Suppressor macrophage (primary cell): Measurements from ENCODE around the gene USP22.
A peak's percentile ranks its signal among the peaks of the same experiment; 100 is the strongest.

Experiments
- DNase-seq, 4 experiments: peaks; one replicate each; pipeline ENCODE4 v3.0.0-alpha.2; 2020 to 2022

The USP22 gene

GRCh38 chr17:20986767-20987510 lies 55.9 kb downstream of the USP22 start:
- no peak for DNase-seq

DNA sequence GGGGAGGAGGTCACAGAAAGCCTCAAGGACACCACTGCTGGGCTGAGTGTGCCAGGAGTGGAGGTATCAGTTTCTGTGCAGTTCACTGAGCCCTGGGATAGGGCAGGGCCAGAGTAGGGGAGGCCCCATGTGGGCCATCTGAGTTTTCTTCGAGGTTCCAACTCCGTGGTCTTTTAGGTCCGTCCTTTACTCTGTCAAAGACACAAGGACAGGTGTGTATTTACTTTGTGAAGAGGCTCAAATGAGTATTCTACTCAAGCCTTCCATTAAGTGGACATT lies 59.5 kb downstream of the USP22 start:
- no peak for DNase-seq

DNA sequence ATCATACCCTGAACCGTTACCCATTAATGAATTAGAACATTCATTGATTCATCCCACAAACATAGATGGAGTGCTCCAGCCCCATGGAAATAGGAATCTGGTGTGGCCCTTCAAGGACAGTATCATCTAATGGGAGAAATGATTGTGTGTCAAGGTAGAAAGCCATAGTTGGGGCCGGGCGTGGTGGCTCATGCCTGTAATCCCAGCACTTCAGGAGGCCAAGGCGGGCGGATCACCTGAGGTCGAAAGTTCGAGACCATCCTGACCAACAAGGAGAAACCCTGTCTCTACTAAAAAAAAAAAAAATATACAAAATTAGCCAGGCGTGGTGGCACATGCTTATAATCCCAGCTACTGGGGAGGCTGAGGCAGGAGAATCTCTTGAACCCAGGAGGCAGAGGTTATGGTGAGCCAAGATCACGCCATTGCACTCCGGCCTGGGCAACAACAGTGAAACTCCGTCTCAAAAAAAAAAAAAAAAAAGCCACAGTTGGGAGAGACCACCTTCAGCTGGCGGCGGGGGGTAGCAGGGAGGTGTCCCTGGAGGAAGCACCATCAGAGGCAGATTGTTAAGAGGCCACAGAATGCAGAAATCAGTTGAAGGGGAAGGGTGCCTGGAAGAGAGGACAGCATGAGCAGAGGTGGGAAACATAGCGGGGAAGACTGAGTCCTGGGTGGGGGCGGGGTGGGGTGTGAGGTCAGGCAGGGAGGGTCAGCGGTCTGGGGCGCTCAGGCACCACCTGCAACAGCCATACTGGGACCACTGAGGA lies 60.0 kb downstream of the USP22 start:
- no peak for DNase-seq

DNA sequence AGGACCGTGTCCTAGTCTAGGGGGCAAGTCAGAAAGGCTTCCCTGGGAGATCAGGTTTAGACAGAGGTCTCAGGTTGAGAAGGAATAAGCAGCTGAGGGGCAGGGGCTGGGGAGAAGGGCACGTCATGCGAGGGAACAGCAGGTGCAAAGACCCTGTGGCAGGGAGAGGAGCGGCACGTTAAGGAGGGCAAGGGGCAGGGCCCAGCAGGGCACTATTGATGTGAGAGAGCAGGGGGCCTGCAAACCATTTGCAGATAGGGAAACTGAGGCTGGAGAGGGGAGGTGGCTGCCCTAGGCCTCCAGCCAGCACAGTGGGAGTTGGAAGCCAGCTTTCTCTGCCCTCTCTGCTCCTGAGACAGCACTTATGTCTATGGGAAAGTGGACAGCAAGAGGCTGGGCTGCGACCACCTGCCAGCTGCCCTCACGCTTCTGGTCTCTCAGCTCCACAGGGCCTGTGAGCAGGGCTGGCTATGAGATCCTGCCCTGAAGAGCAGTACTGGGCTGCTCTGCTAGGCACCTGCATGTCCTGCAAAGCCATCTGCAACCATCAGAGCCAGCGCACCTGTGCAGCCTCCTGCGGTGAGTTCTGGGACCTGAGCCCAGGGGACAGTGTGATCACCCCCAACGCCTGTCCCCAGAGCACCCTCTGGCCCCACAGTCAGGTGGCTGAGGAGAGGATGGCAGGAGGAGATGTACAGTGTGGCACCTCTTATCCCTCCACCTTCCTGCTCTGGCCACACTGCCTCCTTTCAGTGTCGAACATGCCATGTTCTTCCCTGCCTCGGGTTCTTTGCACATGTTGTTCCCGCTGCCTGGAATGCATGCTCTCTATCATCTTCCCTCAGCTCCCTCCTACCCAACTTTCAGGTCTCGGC lies 61.5 kb downstream of the USP22 start:
- DNase-seq: no peak

DNA sequence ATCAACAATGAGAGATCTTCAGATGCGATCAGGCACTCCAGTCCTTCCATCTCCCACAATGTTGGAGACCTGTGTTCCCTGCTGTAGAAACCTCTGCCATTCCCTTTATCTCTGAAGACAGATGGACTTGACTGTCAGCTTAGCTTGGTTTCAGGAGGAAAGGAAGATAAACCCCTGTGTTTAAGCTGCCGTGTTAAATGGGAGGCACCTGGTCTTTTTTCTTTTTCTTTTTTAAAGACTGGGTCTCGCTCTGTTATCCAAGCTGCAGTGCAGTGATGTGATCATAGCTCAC lies 63.1 kb downstream of the USP22 start:
- DNase-seq: no peak

DNA sequence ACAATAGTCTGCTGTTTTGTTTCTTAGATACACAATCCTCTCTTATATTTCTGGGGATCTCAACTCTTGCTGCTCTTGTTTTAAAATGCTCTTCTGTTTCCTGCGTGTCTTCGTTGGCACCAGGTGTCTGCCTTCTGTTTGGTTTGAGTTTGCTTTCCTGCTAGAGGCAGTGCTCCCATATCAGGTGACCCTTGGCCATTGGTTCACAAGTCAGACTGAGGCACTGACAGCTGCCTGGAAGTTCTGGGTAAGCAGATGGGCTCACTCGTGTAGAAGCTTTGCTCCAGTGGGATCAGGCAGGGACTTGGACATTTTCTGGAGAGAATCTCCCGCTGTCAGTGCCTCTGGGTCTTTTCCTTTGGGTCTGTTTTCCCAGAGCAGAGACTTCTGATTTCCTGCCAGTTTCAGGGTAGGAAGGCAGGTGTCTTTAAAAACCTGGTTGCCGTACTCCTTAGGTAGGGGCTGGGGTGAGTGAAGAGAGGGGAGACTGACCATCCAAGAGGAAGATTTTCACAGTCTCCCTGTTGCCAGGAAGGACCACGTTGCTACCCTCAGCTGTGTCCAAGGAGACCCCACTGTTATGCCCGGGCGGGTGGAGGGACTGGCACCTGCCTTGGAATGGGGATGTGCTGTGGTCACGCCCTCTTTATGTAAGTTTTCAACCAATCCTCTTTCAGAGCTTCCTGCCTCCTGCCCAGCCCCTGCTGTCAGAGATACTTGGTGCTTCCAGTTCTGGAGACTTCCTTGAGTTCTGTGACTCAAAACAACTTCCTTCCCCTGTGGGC lies 63.6 kb downstream of the USP22 start:
- DNase-seq: peak; percentile 32 to 64 (median 53)

- peak; percentile 50 to 86 (median 72) for DNase-seq
Observed at GRCh38 chr17:20977609-20978253, 65.1 kb downstream of the USP22 start.

GRCh38 chr17:20975566-20975965 lies 67.2 kb downstream of the USP22 start:
- DNase-seq: no peak

DNA sequence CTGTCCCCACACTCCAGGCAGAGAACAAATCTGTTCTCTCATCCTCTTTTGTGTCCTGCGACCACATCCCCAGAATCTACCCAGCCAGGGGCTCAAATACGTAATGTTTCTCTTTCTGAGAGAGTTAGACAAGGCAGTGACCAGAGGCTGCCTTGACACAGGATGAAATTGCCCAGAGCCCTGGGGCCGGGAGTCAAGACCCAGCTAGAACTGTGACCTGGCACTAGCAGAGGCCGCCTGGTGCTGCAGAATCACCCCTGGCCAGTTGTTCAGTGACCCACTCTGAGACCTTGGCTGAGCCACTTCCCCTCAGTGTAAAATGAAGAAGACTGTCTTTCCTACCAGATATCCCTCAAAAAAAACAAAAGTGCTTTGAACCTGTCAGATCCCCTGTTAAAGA lies 72.5 kb downstream of the USP22 start:
- DNase-seq: no peak

- no peak for DNase-seq
Observed at GRCh38 chr17:20968913-20969616, 73.7 kb downstream of the USP22 start.

DNA sequence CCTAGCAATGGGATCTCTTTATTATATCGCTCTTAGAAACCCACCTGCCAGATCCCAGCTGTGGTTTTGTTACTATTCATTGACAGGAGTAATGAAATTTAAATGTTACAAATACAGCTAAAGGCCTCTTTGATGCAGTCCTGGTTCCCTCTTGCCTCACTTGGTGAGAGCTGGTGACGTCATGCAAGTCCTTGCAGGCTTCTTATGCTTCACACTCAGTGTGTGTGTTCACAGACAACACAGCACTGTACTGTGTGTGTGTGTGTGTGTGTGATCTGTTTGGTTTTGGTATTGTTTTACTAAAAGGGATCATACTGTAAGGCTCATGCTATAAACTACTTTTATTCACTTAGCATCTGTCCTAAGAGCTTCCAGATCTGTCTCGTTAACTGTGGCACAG lies 75.0 kb downstream of the USP22 start:
- DNase-seq: no peak

GRCh38 chr17:20966870-20967269 lies 75.9 kb downstream of the USP22 start:
- DNase-seq: peak in 2 of 4 experiments; percentile 25 to 51

- no peak for DNase-seq
Observed at GRCh38 chr17:20965492-20965891, 77.3 kb downstream of the USP22 start.

GRCh38 chr17:20961586-20961985 lies 81.2 kb downstream of the USP22 start:
- DNase-seq: no peak

DNA sequence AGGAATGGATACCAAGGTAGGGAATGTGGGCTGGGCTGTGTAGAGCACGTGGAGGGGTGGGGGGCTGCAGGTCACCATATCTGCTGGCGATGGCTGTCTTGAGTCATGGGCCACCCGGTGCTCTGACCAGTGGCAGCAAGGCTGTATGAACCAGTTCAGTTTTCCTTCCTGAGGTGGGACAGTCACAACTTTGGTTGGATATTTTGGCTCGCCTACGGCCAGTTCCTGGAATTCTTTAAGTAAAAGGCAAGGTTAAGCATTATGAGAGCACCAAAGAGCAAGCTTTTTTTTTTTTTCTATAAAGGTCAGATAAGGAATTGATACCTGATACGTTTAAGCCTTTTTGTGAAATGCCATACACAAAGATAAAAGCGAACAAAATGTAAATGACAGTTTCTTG lies 81.9 kb downstream of the USP22 start:
- no peak for DNase-seq

- DNase-seq: peak; percentile 53 to 85 (median 73)
Observed at GRCh38 chr17:20955427-20956323, 87.1 kb downstream of the USP22 start.

DNA sequence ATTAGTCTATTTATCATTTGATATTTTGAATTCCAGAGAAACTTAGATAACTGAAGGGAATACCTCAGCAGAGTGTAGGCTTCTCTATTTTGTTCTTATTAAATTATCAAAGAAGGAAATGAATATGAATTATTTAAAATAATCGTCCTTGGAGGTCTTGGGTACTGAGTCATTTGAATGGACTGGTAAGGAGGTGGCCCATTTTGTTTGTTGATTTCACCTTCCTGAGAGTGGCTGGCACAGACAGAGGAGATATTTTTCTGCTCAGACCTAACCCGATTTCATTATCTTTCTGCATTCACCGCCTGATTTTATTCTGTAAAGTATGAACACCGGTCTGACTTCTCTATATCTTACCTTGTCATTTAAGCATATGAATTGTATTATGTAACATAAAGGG lies 88.0 kb downstream of the USP22 start:
- peak in 2 of 4 experiments; percentile 36 to 43 for DNase-seq

- DNase-seq: no peak
Observed at GRCh38 chr17:20952183-20952582, 90.6 kb downstream of the USP22 start.
